ENCODE measurements around the gene MAST4.
A peak's percentile ranks its signal among the peaks of the same experiment; 100 is the strongest.

The MAST4 gene

DNA sequence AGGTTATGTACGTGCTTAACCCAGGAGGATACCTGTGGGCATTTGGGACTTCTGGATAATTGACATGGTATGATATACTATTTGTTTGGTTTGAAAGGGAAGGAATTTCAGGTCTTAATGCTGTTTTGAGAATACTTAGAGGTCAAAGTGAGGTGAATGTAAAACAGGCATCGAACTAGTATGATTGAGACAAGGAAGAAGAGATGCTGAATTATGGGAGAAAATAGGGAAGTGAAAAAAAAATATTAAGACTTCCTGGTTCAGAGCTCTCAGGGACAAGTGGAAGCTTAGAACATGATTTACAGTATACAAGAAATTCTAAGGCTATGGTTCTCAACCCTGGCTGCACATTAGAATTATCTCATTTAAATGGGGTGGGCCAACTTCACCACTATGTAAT, 485.1 kb downstream of the MAST4 start:
- Mint-ChIP-seq H3K36me3 (ENCODE audit: low read depth) (peaks cover 4% of the 10 kb centered on the region), H3K27ac (no peak overlapping the region), H3K9me3 (no peaks in the 10 kb centered on the region), H3K4me3 (no peak overlapping the region), H3K4me1 (no peaks in the 10 kb centered on the region), H3K27me3 (ENCODE audit: low read depth) (no peaks in the 10 kb centered on the region)
- TF ChIP-seq CTCF (IDR thresholded peaks at IDR 0.05; ENCODE audit: unreplicated experiment in 3 of 3) = no peak

GRCh38 chr5:67082941-67083340, 486.7 kb downstream of the MAST4 start:
- no peak for TF ChIP-seq CTCF (IDR thresholded peaks at IDR 0.05; ENCODE audit: unreplicated experiment in 3 of 3)
- no peak overlapping the region for H3K4me3 Mint-ChIP-seq
- H3K36me3 Mint-ChIP-seq (ENCODE audit: low read depth) = peaks cover 4% of the 10 kb centered on the region
- H3K27me3 Mint-ChIP-seq (ENCODE audit: low read depth) = peaks cover 3% of the 10 kb centered on the region
- no peaks in the 10 kb centered on the region for H3K9me3 Mint-ChIP-seq
- H3K4me1 Mint-ChIP-seq = no peaks in the 10 kb centered on the region
- H3K27ac Mint-ChIP-seq = no peak overlapping the region

GRCh38 chr5:67085616-67086015, 489.4 kb downstream of the MAST4 start:
- H3K4me3 Mint-ChIP-seq = no peak overlapping the region
- H3K4me1 Mint-ChIP-seq = peaks cover 14% of the 10 kb centered on the region
- H3K36me3 Mint-ChIP-seq (ENCODE audit: low read depth) = peaks cover 5% of the 10 kb centered on the region
- H3K9me3 Mint-ChIP-seq = no peaks in the 10 kb centered on the region
- H3K27me3 Mint-ChIP-seq (ENCODE audit: low read depth) = peaks cover 3% of the 10 kb centered on the region
- no peak overlapping the region for H3K27ac Mint-ChIP-seq
- no peak for TF ChIP-seq CTCF (IDR thresholded peaks at IDR 0.05; ENCODE audit: unreplicated experiment in 3 of 3)

- Mint-ChIP-seq H3K9me3 (no peaks in the 10 kb centered on the region), H3K4me3 (no peak overlapping the region), H3K27ac (no peak overlapping the region), H3K4me1 (peaks cover 29% of the 10 kb centered on the region), H3K36me3 (ENCODE audit: low read depth) (peaks cover 5% of the 10 kb centered on the region), H3K27me3 (ENCODE audit: low read depth) (peaks cover 3% of the 10 kb centered on the region)
- TF ChIP-seq CTCF (IDR thresholded peaks at IDR 0.05; ENCODE audit: unreplicated experiment in 3 of 3) = no peak
Observed at GRCh38 chr5:67089200-67089725, 493.1 kb downstream of the MAST4 start.

GRCh38 chr5:67090040-67090439, 493.8 kb downstream of the MAST4 start:
- peaks cover 3% of the 10 kb centered on the region for H3K27me3 Mint-ChIP-seq (ENCODE audit: low read depth)
- H3K4me3 Mint-ChIP-seq = no peak overlapping the region
- H3K9me3 Mint-ChIP-seq = no peaks in the 10 kb centered on the region
- H3K36me3 Mint-ChIP-seq (ENCODE audit: low read depth) = peaks cover 5% of the 10 kb centered on the region
- no peak for TF ChIP-seq CTCF (IDR thresholded peaks at IDR 0.05; ENCODE audit: unreplicated experiment in 3 of 3)
- H3K4me1 Mint-ChIP-seq = peaks cover 37% of the 10 kb centered on the region
- H3K27ac Mint-ChIP-seq = no peak overlapping the region

- no peak for TF ChIP-seq CTCF (IDR thresholded peaks at IDR 0.05; ENCODE audit: unreplicated experiment in 3 of 3)
- Mint-ChIP-seq H3K27me3 (ENCODE audit: low read depth) (peaks cover 3% of the 10 kb centered on the region), H3K9me3 (no peaks in the 10 kb centered on the region), H3K27ac (peak overlapping the region in 1 of 3 experiments; percentile 37), H3K36me3 (ENCODE audit: low read depth) (peaks cover 5% of the 10 kb centered on the region), H3K4me1 (peaks cover 42% of the 10 kb centered on the region), H3K4me3 (no peak overlapping the region)
Observed at GRCh38 chr5:67090593-67090992, 494.4 kb downstream of the MAST4 start.

Measured in nephron (organoid).